HG02571 (cell line): ENCODE measurements around the gene RGS19.
"Not testable (repeated sequence)": the region's sequence is repeated elsewhere in the genome, so short reads cannot be mapped to it uniquely, and the experiment has no call there.

Experiments used
- ATAC-seq: cut with Tn5 transposase; IDR thresholded peaks from one replicate; pipeline ENCODE4 v1.9.1; 2021; ENCODE audit warnings: mild to moderate bottlenecking, moderate library complexity; ENCODE audit not compliant: unreplicated experiment

The RGS19 gene

DNA sequence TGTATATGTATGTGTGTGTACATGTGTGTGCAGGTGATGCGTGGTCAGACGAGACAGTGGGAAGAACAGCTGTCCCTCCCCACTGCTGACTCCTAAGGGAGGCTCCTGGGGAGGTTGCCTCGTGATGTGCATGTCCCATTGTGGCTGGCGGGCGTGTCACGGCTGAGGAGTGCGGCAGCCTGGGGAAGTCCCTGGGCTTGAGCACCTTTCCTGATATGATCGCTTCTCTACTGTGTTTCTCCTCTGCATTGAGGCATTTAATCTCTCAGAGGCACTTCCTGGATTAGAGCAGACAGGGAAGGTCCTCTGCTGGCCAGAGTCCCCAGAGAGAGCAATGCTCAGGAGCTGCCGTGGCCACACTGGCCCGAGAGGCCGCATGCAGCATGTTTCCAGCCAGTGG is 16.6 kb upstream of the RGS19 start:
- no peak for ATAC-seq

DNA sequence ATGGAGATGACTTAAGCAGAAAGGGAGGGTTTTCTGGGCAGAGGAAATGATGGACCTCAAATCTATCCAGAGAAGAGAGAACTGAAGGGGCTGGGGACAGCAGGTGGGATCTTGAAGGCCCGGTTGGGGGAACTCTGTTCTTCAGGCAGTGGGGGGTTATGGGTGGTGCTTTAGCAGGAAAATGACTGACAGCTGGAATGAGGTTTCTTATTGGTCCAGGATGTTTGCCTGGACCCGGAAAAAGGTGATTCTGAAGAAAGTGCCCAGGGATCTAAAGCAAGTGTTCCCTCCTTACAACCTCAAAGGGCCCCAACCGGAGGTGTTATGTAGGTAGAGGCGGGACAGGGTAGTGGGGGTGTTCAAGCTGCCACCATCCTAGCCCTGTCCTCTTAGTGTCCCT is 16.1 kb upstream of the RGS19 start:
- ATAC-seq: no peak

DNA sequence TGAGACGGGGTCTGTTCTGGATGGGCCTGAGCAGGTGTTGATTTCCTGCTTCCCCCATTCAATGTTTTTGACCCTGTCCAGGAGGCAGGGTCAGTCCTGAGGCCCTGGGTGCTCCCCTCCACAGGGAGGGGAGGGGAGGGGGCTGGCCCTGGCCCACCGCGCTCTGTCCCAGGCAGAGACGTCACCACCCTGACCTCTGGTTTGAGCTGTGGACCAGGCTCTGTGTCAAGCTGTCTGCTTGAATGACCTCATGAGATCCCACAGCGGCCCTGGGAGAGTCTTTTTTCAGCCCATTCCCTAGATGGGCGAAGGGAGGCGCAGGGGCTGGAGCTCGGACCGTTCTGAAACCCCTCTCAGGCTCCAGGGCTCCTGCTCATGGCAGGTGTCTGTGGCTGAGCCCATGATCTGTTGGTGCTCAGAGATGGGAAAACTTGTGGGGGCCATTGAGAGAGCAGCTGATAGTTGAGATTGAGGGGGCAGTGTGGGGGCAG is 13.7 kb upstream of the RGS19 start:
- ATAC-seq: no peak

DNA sequence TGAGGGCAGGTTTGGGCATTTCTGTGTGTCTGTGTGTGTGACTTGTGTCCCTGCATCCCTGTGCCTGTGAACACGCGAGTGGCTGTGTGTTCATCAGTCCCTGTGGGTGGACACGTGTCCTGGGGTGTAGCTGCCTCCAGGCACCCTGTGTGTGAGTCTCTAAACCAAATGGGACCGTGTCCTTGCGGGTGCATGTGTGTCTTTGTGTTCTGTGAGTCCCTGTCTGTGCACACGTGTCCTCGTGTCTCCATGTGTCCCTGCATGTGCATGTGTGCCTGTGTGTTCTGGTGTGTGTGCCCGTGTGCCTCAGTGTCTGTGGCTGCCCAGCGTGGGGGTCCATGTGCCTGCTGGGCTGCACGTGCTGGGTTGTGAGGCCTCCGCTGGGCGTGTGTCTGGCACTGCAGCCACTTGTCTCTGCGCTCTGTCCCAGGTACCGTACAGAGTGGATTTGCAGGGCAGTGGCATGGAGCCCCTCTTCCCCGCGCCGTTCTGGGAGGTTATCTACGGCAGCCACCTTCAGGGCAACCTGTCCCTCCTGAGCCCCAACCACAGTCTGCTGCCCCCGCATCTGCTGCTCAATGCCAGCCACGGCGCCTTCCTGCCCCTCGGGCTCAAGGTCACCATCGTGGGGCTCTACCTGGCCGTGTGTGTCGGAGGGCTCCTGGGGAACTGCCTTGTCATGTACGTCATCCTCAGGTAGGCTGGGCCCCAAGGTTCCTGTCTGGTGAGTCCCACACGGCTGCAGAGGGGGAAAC is 13.1 kb upstream of the RGS19 start:
- ATAC-seq: no peak

DNA sequence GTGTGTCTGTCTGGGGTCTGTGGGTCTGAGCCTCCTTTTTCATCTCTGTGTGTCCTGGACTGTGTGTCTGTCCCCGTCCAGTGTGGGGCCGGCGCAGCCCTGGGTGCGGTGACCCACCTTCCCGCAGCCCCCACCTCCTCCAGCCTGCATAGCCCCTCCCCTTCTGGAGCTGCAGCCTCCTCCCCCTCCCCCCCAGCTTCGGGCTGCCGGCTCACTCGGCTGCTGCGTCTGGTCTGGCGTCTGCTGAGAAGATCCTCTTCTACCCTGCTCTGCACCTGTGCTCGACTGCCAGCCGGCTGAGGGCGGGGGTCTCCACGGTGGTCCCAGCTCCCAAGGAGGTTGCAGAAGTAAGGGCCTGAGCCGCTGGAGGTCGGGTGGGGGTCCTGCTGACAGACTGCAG is 12.5 kb upstream of the RGS19 start:
- ATAC-seq: no peak

DNA sequence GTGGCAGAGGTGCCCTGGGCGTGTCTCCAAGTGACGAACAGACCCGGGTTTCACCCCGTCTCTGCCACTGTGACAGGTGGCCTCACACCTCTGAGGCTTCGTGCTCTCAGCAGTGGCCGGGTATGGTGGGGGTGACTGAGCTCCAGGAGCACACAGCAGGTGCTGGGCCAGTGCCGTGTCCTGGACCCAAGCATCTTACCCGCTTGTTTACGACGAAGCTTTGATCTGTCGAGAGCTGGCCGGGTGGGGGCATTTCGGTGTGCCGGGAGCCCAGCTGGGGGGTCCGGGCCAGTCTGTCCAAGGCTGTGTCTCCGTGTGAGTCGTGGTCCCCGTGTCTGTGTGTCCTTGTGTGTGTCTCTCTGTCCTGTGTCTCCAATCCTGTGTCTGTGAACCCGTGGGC is 12.0 kb upstream of the RGS19 start:
- ATAC-seq: no peak

DNA sequence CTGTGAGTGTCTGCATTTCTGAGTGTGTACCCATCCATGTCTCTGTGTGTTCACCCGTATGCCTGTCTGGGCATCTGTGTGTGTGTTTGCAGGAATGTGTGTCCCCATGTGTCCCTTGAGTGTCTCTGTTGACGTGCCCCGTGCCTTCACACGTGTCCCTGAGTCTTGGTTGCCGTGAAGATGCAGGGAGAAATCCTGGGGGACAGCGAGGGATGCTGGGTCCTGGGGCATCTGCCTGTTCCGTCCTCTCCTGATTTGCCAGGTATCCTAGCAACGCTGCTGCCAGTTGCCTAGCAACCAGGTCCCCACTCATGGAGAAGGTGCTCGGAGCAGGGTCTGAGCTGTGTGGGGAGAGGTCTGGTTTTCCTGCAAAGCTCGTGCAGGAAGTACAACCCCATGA is 10.8 kb upstream of the RGS19 start:
- ATAC-seq: no peak

DNA sequence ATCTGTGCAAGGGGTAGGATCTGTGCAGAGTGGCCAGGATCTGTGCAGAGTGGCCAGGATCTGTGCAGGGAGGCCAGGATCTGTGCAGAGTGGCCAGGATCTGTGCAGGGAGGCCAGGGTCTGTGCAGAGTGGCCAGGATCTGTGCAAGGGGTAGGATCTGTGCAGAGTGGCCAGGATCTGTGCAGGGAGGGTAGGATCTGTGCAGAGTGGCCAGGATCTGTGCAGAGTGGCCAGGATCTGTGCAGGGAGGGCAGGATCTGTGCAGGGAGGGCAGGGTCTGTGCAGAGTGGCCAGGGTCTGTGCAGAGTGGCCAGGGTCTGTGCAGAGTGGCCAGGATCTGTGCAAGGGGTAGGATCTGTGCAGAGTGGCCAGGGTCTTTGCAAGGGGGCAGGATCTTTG is 9.3 kb upstream of the RGS19 start:
- ATAC-seq: not testable (repeated sequence)

DNA sequence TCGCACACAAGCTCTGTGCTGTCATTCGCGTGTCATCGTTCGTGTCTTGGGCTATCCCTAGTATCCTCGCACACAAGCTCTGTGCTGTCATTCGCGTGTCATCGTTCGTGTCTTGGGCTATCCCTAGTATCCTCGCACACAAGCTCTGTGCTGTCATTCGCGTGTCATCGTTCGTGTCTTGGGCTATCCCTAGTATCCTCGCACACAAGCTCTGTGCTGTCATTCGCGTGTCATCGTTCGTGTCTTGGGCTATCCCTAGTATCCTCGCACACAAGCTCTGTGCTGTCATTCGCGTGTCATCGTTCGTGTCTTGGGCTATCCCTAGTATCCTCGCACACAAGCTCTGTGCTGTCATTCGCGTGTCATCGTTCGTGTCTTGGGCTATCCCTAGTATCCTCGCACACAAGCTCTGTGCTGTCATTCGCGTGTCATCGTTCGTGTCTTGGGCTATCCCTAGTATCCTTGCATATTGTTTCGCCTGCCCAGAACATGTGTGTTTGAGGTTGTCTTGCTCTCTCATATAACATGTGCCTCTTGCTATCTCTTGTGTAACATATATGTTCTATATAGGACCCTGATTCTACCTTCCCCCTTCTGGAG is 8.0 kb upstream of the RGS19 start:
- ATAC-seq: not testable (repeated sequence)

DNA sequence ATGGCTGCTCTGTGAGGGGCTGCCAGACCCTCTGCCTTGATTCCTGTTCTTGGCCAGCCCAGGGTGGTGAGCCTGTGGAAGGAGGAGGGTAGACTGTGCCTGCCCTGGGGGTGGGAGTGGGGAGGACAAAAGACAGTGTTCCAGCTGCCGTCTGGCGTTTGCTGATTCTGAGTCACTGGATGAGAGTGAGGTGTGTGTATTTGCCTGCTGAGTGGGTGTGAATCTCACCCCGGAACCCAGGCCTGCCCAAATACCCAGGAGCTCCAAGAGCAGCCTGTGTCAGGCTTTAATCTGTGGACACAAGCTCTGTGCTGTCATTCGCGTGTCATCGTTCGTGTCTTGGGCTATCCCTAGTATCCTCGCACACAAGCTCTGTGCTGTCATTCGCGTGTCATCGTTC is 7.5 kb upstream of the RGS19 start:
- ATAC-seq: no peak

DNA sequence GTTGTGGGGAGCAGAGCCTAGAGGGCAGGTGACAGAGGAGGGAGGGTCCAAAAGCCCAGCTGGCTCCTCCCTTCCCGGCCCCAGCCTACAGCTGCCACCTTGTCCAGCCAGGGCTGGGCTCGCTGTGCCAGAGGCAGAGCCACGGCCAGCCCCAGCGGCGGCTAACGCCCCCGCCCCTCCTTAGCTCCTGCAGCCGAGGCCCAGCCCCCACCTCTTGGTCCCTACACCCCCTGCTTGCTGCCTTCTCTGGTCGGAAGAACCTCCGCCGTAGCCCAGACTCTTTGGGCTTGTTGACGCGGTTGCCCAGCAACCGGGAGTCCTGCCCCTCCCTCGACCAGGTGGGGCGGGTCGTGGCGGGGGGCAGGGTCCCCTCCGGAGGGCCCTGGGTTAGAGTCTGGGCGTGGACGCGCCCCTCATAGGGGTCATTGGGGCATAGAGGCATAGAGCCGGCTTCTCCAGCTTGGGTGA is 5.4 kb upstream of the RGS19 start:
- ATAC-seq: no peak

DNA sequence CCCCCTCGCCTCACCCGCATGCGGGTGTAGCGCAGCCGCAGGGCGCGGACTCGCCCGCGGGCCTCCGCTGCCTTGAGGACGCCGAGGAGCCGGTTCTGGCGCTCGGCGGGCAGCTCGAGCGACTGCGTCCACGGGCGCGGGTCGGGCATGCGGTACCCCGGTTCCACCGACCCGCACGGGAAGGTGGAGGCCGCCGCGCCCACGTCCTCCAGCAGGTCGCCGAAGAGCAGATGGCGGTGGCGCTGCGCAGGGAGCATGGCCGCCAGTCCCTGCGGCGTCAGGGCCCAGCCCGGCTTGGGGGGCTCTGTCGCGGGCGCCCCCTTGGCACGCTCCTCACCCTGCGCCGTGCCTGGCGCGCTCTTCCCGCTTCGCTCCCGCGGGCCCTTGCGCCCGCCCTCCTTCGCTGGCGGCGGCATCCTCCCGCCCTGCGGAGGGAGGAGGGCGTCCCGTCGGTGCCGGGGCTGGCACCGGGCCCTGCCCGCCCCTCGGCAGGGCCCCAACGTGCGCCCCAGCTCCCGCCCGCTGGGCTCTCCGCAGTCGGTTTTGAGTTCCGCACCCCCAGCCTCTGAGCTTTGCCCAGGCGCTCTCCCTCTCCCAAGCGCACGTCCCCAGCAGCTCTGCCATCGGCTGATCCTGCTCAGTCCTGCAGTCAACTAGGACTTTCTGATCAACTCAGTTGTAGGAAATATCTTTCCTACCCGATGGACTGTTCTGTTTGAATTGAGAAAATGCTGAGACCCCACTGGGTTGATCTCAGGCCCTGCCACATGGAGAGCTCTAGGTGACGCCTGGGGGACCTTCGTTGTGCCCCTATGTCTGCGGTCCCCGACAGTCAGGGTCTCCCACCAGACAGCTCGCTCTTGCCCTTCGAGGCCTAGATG is 4.7 kb upstream of the RGS19 start, which contains the start of gene LKAAEAR1:
TSS of gene LKAAEAR1 (minus strand) at position 595 of the 881 bp plus-strand sequence. CDS start at position 416, 179 bp downstream.
- no peak for ATAC-seq

DNA sequence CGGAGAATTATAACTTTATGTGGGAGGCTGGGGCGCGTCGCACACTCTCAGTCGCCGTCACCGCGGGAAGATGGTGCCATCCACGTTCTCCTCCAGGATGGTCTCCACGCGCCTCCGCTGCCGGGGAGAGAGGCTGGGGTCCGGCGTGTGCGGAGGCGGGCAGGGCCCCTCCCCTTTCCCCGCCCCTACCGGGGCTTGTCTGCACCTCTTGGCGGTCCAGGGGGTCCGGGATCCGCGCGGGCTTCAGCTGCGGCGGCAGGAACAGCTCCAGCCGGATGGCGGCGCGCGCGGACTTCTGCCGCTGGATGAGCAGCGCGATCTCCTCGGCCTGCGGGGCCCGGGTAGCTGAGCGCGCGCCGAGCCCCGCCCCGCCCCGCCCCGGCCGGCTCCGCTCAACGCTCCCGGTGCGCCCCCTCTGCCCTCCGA is 4.1 kb upstream of the RGS19 start:
- ATAC-seq: no peak

DNA sequence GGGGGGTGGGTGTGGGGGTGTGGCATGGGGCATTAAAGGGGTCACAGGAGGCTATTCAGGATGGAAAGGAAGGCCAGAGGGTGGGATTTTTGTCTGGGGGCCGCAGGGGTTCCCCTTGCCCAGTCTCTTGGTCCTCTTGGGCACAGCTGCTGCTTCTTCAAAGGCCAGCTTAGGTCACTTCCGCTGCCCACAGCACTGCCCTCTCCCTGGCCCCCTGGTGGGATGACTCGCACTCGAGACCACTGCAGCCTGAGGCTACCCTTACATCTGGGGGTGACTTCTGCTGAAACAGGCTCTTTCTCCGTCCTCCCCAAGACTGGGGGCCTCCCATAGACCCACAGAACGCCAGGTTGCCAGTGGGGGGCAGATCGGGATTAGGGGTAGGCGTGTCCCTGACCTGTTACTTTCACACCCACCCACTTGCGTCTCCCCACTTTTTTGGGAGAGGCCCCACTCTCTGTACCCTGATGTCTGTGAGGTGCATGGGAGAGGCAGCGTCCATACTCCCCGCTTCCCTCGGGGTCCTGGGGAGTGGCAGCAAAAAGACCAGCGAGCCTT is 3.6 kb upstream of the RGS19 start:
- ATAC-seq: no peak

DNA sequence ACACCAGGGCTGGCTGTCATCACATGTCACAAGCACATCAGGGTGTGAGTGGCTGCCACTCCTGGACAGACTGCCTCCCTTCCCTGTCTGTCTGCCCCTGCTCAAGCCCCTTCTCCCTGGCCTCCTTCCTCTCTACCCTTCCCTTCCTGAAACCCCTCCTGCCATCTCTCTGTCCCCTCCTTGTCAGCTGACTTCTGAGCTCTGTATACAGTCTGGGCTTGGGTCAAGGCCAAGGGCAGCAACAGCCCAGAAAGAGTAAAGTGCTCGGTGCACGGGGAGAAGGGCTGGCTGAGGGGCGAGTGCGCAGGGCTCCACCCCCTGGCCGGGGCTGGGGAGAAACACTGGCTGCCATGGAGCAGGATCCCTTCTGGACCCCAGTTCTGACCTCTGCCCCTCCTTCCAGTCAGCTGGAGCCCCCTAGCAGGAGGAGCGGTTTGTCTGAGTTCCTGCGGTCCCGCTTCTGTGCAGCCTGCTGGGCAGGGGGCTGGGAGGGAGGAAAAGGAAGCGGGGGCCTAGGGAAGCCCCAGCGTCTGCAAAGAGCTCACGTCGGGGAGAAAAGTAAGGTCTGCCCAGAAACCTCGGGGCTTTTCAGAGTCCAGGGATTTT is 2.9 kb upstream of the RGS19 start:
- no peak for ATAC-seq

DNA sequence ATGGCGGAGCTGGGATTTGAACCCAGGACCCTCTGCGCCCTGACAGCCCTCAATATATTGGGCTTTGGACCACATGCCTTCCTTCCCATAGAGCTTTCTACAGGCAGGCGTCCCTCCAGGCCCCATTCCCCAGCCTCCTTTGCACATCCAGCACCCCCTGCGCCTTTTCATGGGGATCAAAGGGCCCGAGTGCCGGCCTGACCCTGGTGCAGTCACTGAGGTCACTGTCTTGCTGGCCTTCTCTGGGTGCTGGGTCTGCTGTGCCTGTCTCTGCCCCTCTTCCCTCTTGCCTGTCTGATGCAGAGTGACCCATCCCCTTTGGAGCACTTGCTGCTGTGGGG is 2.3 kb upstream of the RGS19 start:
- ATAC-seq: no peak

DNA sequence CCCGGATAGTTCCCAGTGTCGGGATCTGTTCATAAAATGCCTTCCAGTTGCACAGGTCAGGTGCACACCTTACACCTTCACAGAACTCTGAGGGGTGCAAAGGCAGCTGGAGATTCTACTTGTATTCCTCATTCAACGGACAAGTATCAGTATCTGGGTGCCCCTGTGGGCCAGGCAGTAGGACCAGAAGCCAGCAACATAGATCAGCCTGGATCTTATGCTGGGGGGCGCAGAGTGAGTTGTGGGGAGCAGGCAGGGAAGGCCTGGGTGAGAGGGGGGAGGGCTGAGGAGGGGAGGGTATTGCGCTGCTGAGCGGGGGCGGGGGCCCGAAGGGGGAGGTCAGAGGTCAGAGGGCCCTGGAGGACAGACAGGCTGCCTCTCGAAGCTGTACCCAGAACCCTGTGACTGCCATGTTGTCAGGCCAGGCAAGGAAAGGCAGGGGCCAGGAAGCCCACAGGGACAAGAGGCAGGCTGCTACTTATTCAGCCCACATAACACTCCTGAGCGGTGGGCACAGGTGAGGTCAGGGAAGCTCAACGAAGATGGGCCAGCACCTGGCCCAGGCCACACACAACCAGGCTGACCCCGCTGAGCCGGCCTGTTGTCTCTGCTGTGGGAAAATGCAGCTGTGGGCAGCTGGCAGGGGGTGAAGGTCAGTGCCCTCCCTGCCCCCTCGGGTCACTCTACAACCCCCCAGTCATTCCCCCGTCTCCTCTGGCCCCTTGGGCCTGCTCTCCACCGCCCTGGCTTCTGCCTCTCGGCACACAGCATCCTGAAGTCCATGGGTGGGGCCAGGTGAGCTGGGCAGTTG is 1.7 kb upstream of the RGS19 start:
- ATAC-seq: no peak

DNA sequence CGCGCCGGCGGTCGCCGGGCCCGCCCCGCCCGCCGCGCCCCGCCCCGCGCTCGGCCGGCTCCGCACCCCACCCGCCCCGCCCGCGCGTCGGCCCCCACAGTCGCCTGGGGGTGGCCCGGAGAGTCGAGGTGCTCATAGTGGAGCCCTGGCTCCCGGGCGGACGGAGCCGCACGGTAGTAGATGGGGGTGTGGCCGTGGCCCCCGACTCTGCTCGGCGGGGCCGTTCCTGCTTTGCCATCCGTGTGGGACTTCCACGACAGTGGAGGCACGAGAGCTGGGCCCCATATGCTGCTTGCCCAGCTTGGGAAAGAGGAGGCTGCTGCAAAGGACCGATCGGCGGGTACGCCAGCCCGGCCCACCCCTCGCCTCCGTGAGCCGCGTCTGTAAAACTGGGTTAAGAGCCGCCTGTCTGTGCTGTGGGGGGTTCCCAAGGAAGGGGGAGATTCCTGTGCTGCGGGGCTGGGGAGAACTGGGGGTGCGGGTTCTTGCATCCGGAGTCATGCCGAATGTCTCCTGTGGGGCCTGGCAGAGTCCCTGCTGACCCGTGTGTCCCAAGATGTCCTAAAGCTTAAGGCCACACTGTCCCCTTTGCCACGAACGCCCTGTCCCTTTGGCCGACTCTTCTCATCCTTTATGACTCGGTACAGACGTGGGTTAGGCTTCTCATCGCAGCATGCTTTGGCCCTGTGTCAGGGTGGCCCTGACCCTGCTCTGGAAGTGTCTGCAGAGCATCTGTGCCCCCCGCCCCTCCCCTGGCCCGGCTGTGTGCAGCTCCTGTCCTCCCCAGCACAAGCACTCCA is 895 bp upstream of the RGS19 start, which contains the start of gene OPRL1:
TSS of gene OPRL1 (plus strand) at position 70 of the 800 bp plus-strand sequence. CDS start 12,639 bp downstream, outside the sequence.
- ATAC-seq: no peak

DNA sequence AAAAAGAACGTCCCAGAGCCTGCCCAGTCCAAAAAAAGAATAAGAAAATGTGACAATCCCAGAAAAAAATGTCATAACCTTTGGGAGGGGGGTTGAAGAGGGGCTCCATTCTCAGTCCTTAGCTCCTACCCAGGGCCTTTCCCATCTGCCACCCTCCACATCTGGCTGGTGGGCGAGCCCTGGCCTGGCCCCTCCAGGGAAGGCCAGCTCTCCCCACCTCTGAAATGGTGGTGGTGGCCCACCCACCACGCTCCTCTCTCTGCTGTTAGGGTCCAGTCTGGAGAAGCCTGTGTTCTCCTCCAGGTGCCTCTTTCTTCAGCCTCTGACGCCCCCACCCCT is 415 bp downstream of the RGS19 start:
- no peak for ATAC-seq
